Activated T-helper 1 cell treated with Interleukin-2 at 50 U/mL for 16 hours (primary cell): Measurements from ENCODE around the gene PDE8A.
"Not testable (repeated sequence)": the region's sequence is repeated elsewhere in the genome, so short reads cannot be mapped to it uniquely, and the experiment has no call there.

Experiments
- DNase-seq: peaks from one replicate; pipeline ENCODE4 v3.0.0-alpha.2; 2020; ENCODE audit warnings: low read depth

The PDE8A gene

GRCh38 chr15:85179700-85180099 lies 198.0 kb downstream of the PDE8A start:
- DNase-seq, result no peak

GRCh38 chr15:85185350-85185749 lies 203.7 kb downstream of the PDE8A start:
- not testable (repeated sequence) for DNase-seq

DNA sequence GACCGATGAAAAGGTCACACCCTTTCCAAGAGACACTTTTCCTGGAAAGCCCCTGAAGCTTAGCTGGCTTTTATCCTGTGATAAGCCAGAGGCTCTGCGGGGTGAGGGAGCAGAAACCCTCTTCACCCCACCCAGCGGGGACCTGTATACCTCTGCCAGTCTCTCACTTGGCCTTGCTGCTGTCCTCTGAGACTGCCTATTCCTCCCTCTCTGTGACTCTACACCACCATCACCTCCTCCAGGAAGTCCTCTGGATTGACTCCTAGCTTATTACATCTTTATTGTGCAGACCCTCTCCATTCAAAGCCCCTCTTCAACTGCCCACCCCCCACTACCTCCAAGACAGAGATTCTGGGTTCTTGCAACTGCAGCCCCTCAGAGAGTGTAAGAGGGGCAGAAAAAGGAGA lies 206.5 kb downstream of the PDE8A start:
- DNase-seq, result not testable (repeated sequence)
